GM12878 (cell line): ENCODE data around the gene RANBP9. TPM values are rescaled to one million over a fixed set of nuclear protein-coding genes. Genes with fewer than 3 reads are reported as not detected.

ENCODE experiments used
- ATAC-seq: fragments of 200-7000 bp; cut with Tn5 transposase; 3 replicates; pipeline ENCODE4 v1.9.1; 2020; ENCODE audit warnings: mild to moderate bottlenecking, moderate library complexity
- BruUV-seq: library from RNA; stranded (reverse); fragments of 400-500 nt; replicated peaks from 2 replicates; lab custom pipeline; 2021; lab: Mats Ljungman, UMichigan
- CTCF ChIA-PET: fragments of 300-600 bp; sonication (Branson Sonifier 250); formaldehyde crosslinking; extraction: SDS; loops from one replicate; lab custom pipeline; 2021; ENCODE audit warnings: inconsistent platforms; lab: Yijun Ruan, JAX
- POLR2A ChIA-PET: fragments of 350-600 bp; formaldehyde crosslinking; extraction: SDS; loops from one replicate; lab custom pipeline; 2021; ENCODE audit warnings: inconsistent platforms; lab: Charles Lee
- RAD21 ChIA-PET: fragments of 300-600 bp; sonication (Branson Sonifier 250); formaldehyde crosslinking; loops from one replicate; lab custom pipeline; 2023; ENCODE audit warnings: antibody characterized with exemption; ENCODE audit not compliant: unreplicated experiment; lab: Charles Lee
- SMC1A ChIA-PET: fragments of 300-600 bp; sonication (Branson Sonifier 250); formaldehyde crosslinking; loops from one replicate; lab custom pipeline; 2023; ENCODE audit not compliant: unreplicated experiment, uncharacterized antibody; lab: Charles Lee
- DNase-seq: peaks from one replicate; pipeline ENCODE4 v3.0.0-alpha.2; 2011; ENCODE audit warnings: low read depth, low spot score
- FAIRE-seq: peaks from 3 replicates; lab custom pipeline; 2011; peaks lifted over from hg19 to GRCh38; lab: Jason Lieb, UNC
- H2AFZ ChIP-seq: 2 replicates; pipeline ENCODE4 v1.6.0; 2011; ENCODE audit warnings: low read depth, low read length, control low read depth; ENCODE audit not compliant: control insufficient read depth
- H3K27ac ChIP-seq: 2 replicates; pipeline ENCODE4 v1.5.1; 2011; ENCODE audit warnings: control low read depth; ENCODE audit not compliant: control insufficient read depth, insufficient read depth
- H3K27me3 ChIP-seq, 2 experiments: replicated peaks in 1 of 2; 2 replicates each; pipeline versions ENCODE4 v1.6.0 to v1.6.1; 2011; ENCODE audit warnings: low read length in 1 of 2; ENCODE audit not compliant: control insufficient read depth in 2 of 2, insufficient read depth in 2 of 2
- H3K36me3 ChIP-seq, 2 experiments: 2 replicates each; pipeline ENCODE4 v1.5.1; 2011; ENCODE audit warnings: low read length in 1 of 2; ENCODE audit not compliant: control insufficient read depth in 2 of 2, insufficient read depth in 2 of 2
- H3K4me1 ChIP-seq: 2 replicates; pipeline ENCODE4 v1.6.1; 2011; ENCODE audit warnings: mild to moderate bottlenecking, low read length, moderate library complexity, mixed read lengths; ENCODE audit not compliant: control insufficient read depth, insufficient read depth
- H3K4me2 ChIP-seq: 2 replicates; pipeline ENCODE4 v1.6.0; 2011; ENCODE audit warnings: control low read depth; ENCODE audit not compliant: control insufficient read depth, insufficient read depth
- H3K4me3 ChIP-seq: fragments of 200-600 bp; sonication (generic); 2 replicates; pipeline ENCODE4 v1.5.1; 2016
- H3K79me2 ChIP-seq: 2 replicates; pipeline ENCODE4 v1.6.0; 2011; ENCODE audit warnings: low read length; ENCODE audit not compliant: control insufficient read depth, insufficient read depth
- H3K9ac ChIP-seq: 2 replicates; pipeline ENCODE4 v1.8.0; 2011; ENCODE audit warnings: low read length, control low read depth, mixed read lengths; ENCODE audit not compliant: control insufficient read depth, insufficient read depth
- H3K9me3 ChIP-seq: replicated peaks from 3 replicates; pipeline ENCODE4 v1.5.1; 2011; ENCODE audit warnings: mild to moderate bottlenecking, low read length; ENCODE audit not compliant: control insufficient read depth, insufficient read depth
- H4K20me1 ChIP-seq: 2 replicates; pipeline ENCODE4 v1.6.0; 2011; ENCODE audit not compliant: control insufficient read depth, insufficient read depth
- ASH2L ChIP-seq: fragments of 300-600, 200-600 bp; sonication (generic); IDR thresholded peaks from 2 replicates; pipeline ENCODE4 v1.6.1; 2017; ENCODE audit warnings: low read depth, mild to moderate bottlenecking, borderline replicate concordance
- CREB1 ChIP-seq: IDR thresholded peaks from 2 replicates; pipeline ENCODE4 v1.6.1; 2012; ENCODE audit warnings: low read depth, mild to moderate bottlenecking, inconsistent platforms
- ESRRA ChIP-seq: IDR thresholded peaks from 2 replicates; pipeline ENCODE4 v1.6.1; 2012; ENCODE audit warnings: mild to moderate bottlenecking, low read length, improper control_type of control experiment
- HDGF ChIP-seq: fragments of 450-650 bp; IDR thresholded peaks from 2 replicates; pipeline ENCODE4 v1.6.1; 2016; ENCODE audit warnings: antibody characterized with exemption
- KDM1A ChIP-seq: fragments of 200-600 bp; sonication (generic); IDR thresholded peaks from 2 replicates; pipeline ENCODE4 v1.6.1; 2016; ENCODE audit warnings: borderline replicate concordance
- NBN ChIP-seq: fragments of 450-650 bp; IDR thresholded peaks from 2 replicates; pipeline ENCODE4 v1.6.1; 2016
- POLR2A ChIP-seq: IDR thresholded peaks from 2 replicates; pipeline ENCODE4 v1.6.1; 2011; ENCODE audit warnings: low read depth, mild to moderate bottlenecking, low read length
- SPI1 ChIP-seq: IDR thresholded peaks from 2 replicates; pipeline ENCODE4 v1.6.1; 2011; ENCODE audit warnings: low read depth, mild to moderate bottlenecking, low read length, moderate library complexity, borderline replicate concordance; ENCODE audit not compliant: insufficient read depth
- ZNF207 ChIP-seq: fragments of 450-650 bp; IDR thresholded peaks from 2 replicates; pipeline ENCODE4 v1.6.1; 2014; ENCODE audit warnings: antibody characterized with exemption, mild to moderate bottlenecking, borderline replicate concordance
- ZNF622 ChIP-seq: fragments of 450-650 bp; IDR thresholded peaks from 2 replicates; pipeline ENCODE4 v1.6.1; 2017; ENCODE audit warnings: mild to moderate bottlenecking, inconsistent platforms
- WGBS: methylation state at CpG from one replicate; pipeline ENCODE4 v1.1.6; 2016; ENCODE audit warnings: low lambda C conversion rate; ENCODE audit not compliant: insufficient replicate concordance, insufficient coverage; ENCODE audit errors: missing lambda C conversion rate; 5-methylcytosine and 5-hydroxymethylcytosine counted together
- in situ Hi-C: fragments of 300-500 bp; cut with MboI; formaldehyde crosslinking; loops from 9 replicates; pipeline ENCODE4 v1.14.3; 2018; ENCODE audit warnings: mixed read lengths
- intact Hi-C: fragments of 100-400 bp; cut with micrococcal nuclease; formaldehyde crosslinking; loops from one replicate; pipeline ENCODE4 v1.14.2; 2022; ENCODE audit not compliant: unreplicated experiment
- polyA plus RNA-seq, 11 experiments: library from polyadenylated mRNA; depleted of rRNA in 4 of 11; unstranded in 6 of 11; stranded (reverse) in 5 of 11; fragments of >200 nt; fragmentation: Nextera tagmentation in 4 of 11; fragmentation: Illumina TruSeq in 1 of 11; extraction: Ambion mirVana in 4 of 11; extraction: Trizol in 1 of 11; gene quantifications; 1 replicate in 1 of 11; 2 replicates in 10 of 11; pipeline versions ENCODE4 v1.2.1 to v1.2.3, GENCODE V29; 2011 to 2016; ENCODE audit warnings: inconsistent platforms in 2 of 11, missing spikeins in 2 of 11, low read depth in 1 of 11
- total RNA-seq, 4 experiments: library from RNA; depleted of rRNA in 3 of 4; stranded (reverse); fragments of >200 nt in 3 of 4; fragmentation: Illumina TruSeq in 1 of 4; extraction: Trizol in 1 of 4; gene quantifications; 2 replicates each; pipeline versions ENCODE4 v1.2.1 to v1.2.3, GENCODE V29; 2013 to 2021

The RANBP9 gene
- total and polyA plus RNA-seq, 10 of the 15 experiments (the other 5 are each of a cell fraction or from before 2014, with no cell fraction given), result 3.7 to 43.1 (median 16.2) TPM

DNA sequence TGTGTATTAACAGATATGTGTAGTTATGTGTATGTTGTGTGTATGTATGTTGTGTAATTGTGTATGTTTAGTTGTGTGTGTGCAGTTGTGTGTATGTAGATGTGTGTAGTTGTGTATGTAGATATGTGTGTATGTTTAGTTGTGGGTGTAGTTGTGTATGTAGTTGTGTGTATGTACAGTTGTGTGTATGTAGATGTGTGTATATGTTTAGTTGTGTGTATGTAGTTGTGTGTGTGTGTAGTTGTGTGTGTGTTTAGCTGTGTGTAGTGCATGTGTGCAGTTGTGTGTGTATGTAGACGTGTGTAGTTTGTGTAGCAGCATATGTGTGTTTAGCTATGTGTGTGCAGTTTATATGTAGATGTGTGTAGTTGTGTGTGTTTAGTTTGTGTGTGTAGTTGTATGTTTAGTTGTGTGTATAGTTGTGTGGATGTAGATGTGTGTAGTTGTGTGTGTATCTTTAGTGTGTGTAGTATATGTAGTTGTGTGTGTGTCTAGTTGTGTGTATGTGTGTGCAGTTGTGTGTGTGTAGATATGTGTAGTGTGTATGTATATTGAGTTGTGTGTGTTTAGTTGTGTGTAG lies 121.0 kb downstream of the RANBP9 start:
- in situ Hi-C loops, result no loop called here
- FAIRE-seq (peak; percentile 85), ATAC-seq (no peak), DNase-seq (no peak)
- Histone ChIP-seq H3K4me3 (no peak overlapping the region), H3K36me3 (peaks cover 0 to 10% of the 10 kb centered on the region in 2 experiments; a peak in 2 of 4 replicates), H3K4me1 (no peaks in the 10 kb centered on the region), H3K79me2 (no peaks in the 10 kb centered on the region), H3K9me3 (no peaks in the 10 kb centered on the region), H3K27me3 (no peaks in the 10 kb centered on the region), H4K20me1 (no peaks in the 10 kb centered on the region), H3K4me2 (no peak overlapping the region), H3K27ac (no peak overlapping the region), H3K9ac (no peak overlapping the region), H2AFZ (no peak overlapping the region)
- TF ChIP-seq NBN (0 out of 2 replicates have a peak, but pooled peaks have one; percentile 28), CREB1 (no peak), ESRRA (no peak), ZNF207 (no peak), HDGF (peak; percentile 70; the same call in 1 of the 2 replicates), ASH2L (no peak), POLR2A (no peak), SPI1 (no peak), KDM1A (no peak), ZNF622 (peak; percentile 26; the same call in 1 of the 2 replicates)
- no TSS peak for BruUV-seq
- ChIA-PET SMC1A (no interaction called here), POLR2A (no interaction called here), CTCF (interaction anchor here (1.0 kb wide), 1 partner anchor 15 kb away, joined by 3 read pairs; no protein-coding TSS in a partner anchor), RAD21 (no interaction called here)
- 40% methylated on average over 1 of the region's 1 CpG for WGBS
- intact Hi-C loops, result no loop called here
